IMR-90 (cell line): Measurements from ENCODE around the gene MTMR4.

Experiments used
- CEBPB ChIP-seq: IDR thresholded peaks from 2 replicates; pipeline ENCODE4 v1.6.1; 2012; ENCODE audit warnings: low read depth, low read length, improper control_type of control experiment
- CTCF ChIP-seq: conservative IDR thresholded peaks from 2 replicates; pipeline ENCODE4 v1.5.1; 2012; ENCODE audit warnings: mild to moderate bottlenecking, low read depth, low read length, improper control_type of control experiment
- ELK1 ChIP-seq: fragments of 150-350 bp; IDR thresholded peaks from 2 replicates; pipeline ENCODE4 v1.6.1; 2016; ENCODE audit warnings: low read depth, mild to moderate bottlenecking, low read length, moderate library complexity, borderline replicate concordance
- POLR2A ChIP-seq: IDR thresholded peaks from 2 replicates; pipeline ENCODE4 v1.6.1; 2012; ENCODE audit warnings: mild to moderate bottlenecking, low read depth, low read length
- RAD21 ChIP-seq: IDR thresholded peaks from 2 replicates; pipeline ENCODE4 v1.6.1; 2012; ENCODE audit warnings: low read length, improper control_type of control experiment
- RFX5 ChIP-seq: IDR thresholded peaks from 2 replicates; pipeline ENCODE4 v1.8.0; 2012; ENCODE audit warnings: low read depth, mild to moderate bottlenecking, low read length, moderate library complexity

- TF ChIP-seq CTCF (no peak), POLR2A (no peak), RAD21 (no peak), ELK1 (no peak), CEBPB (no peak), RFX5 (no peak)
These were observed 43.5 kb upstream of the MTMR4 start for GRCh38 chr17:58557981-58558380.
